Keratinocyte (primary cell): ENCODE data around the gene LMTK2. TPM values are rescaled to one million over a fixed set of nuclear protein-coding genes. Genes with fewer than 3 reads are reported as not detected.

Experiments used
- DNase-seq: peaks from one replicate; pipeline ENCODE4 v3.0.0-alpha.2; 2011; ENCODE audit warnings: low read depth, missing footprints, low spot score
- FAIRE-seq: peaks from 2 replicates; lab custom pipeline; 2011; peaks lifted over from hg19 to GRCh38; lab: Jason Lieb, UNC
- H2AFZ ChIP-seq: 2 replicates; pipeline ENCODE4 v1.6.0; 2012; ENCODE audit warnings: low read length, control low read depth, inconsistent platforms; ENCODE audit not compliant: control insufficient read depth
- H3K27ac ChIP-seq: 2 replicates; pipeline ENCODE4 v1.5.1; 2011; ENCODE audit warnings: low read length; ENCODE audit not compliant: control insufficient read depth, insufficient read depth
- H3K27me3 ChIP-seq: 3 replicates; pipeline ENCODE4 v1.6.0; 2011; ENCODE audit warnings: low read length; ENCODE audit not compliant: control insufficient read depth, insufficient read depth; ENCODE audit errors: extremely low read depth
- H3K36me3 ChIP-seq, 2 experiments: 2 replicates in 1 of 2; 3 replicates in 1 of 2; pipeline ENCODE4 v1.5.1; 2011; ENCODE audit warnings: low read length in 2 of 2, mild to moderate bottlenecking in 1 of 2; ENCODE audit not compliant: control insufficient read depth in 2 of 2, insufficient read depth in 2 of 2; ENCODE audit errors: extremely low read depth in 1 of 2
- H3K4me1 ChIP-seq: 3 replicates; pipeline ENCODE4 v1.5.1; 2011; ENCODE audit warnings: low read length; ENCODE audit not compliant: control insufficient read depth, insufficient read depth; ENCODE audit errors: extremely low read depth
- H3K4me2 ChIP-seq: 3 replicates; pipeline ENCODE4 v1.6.0; 2011; ENCODE audit warnings: low read depth, low read length; ENCODE audit not compliant: control insufficient read depth, insufficient read depth; ENCODE audit errors: extremely low read depth
- H3K4me3 ChIP-seq, 3 experiments: fragments of 200-600 bp in 1 of 3; sonication (generic) in 1 of 3; 2 replicates in 2 of 3; 3 replicates in 1 of 3; pipeline ENCODE4 v1.5.1; 2011 to 2016; ENCODE audit warnings: low read length in 3 of 3, mild to moderate bottlenecking in 3 of 3, control low read depth in 2 of 3, inconsistent platforms in 1 of 3, low read depth in 1 of 3, mixed read lengths in 1 of 3, mixed run types in 1 of 3, moderate library complexity in 1 of 3; ENCODE audit not compliant: control insufficient read depth in 2 of 3, insufficient read depth in 2 of 3; ENCODE audit errors: extremely low read depth in 1 of 3
- H3K79me2 ChIP-seq: 2 replicates; pipeline ENCODE4 v1.6.0; 2012; ENCODE audit warnings: low read length; ENCODE audit not compliant: control insufficient read depth, insufficient read depth
- H3K9ac ChIP-seq: 3 replicates; pipeline ENCODE4 v1.6.0; 2011; ENCODE audit warnings: low read length; ENCODE audit not compliant: control insufficient read depth, insufficient read depth; ENCODE audit errors: extremely low read depth
- H3K9me1 ChIP-seq: 3 replicates; pipeline ENCODE4 v1.6.0; 2011; ENCODE audit warnings: low read length; ENCODE audit not compliant: control insufficient read depth, insufficient read depth; ENCODE audit errors: extremely low read depth
- H3K9me3 ChIP-seq: 2 replicates; pipeline ENCODE4 v1.5.1; 2012; ENCODE audit warnings: low read depth, low read length; ENCODE audit not compliant: control insufficient read depth
- H4K20me1 ChIP-seq: 3 replicates; pipeline ENCODE4 v1.6.0; 2011; ENCODE audit warnings: low read length; ENCODE audit not compliant: control insufficient read depth, insufficient read depth; ENCODE audit errors: extremely low read depth
- EZH2 ChIP-seq: IDR thresholded peaks from one replicate; pipeline ENCODE4 v1.6.1; 2012; ENCODE audit warnings: inconsistent platforms, mild to moderate bottlenecking, low read length, moderate library complexity
- dilution Hi-C: fragments of 300-500 bp; cut with MboI; formaldehyde crosslinking; loops from one replicate; pipeline ENCODE4 v1.7.0; 2020; ENCODE audit warnings: low sequenced_read_pairs; ENCODE audit not compliant: extremely low pct_ligation_motif_present
- polyA plus RNA-seq, 5 experiments: library from polyadenylated mRNA; depleted of rRNA in 3 of 5; stranded (reverse) in 3 of 5; stranded (forward) in 1 of 5; unstranded in 1 of 5; fragments of >200 nt; gene quantifications; 1 replicate in 1 of 5; 2 replicates in 3 of 5; 3 replicates in 1 of 5; pipeline versions ENCODE4 v1.2.1 to v1.2.3, GENCODE V29; 2011 to 2012; ENCODE audit warnings: missing spikeins in 2 of 5, low read depth in 1 of 5, low replicate concordance in 1 of 5
- TF ChIP-seq, protein P1 (sequence below), 3 experiments: IDR thresholded peaks in 1 of 3; conservative IDR thresholded peaks in 1 of 3; optimal IDR thresholded peaks in 1 of 3; 2 replicates in 2 of 3; 3 replicates in 1 of 3; pipeline versions ENCODE3 to v1.5.1; 2011; ENCODE audit warnings: low read length in 3 of 3, mild to moderate bottlenecking in 3 of 3, moderate library complexity in 2 of 3, control low read depth in 1 of 3, inconsistent platforms in 1 of 3; ENCODE audit not compliant: insufficient read depth in 2 of 3; ENCODE audit errors: extremely low read depth in 1 of 3

Gene LMTK2
- polyA plus RNA-seq, 1 donor (not counting 4 experiments of a cell fraction or from before 2014, with no cell fraction given) = 6.6 TPM

GRCh38 chr7:98231493-98232262 is 125.0 kb downstream of the LMTK2 start:
- H3K9me3 ChIP-seq = no peaks in the 10 kb centered on the region
- no peaks in the 10 kb centered on the region for H3K9me1 ChIP-seq
- dilution Hi-C loops = no loop called here
- no peaks in the 10 kb centered on the region for H3K4me1 ChIP-seq
- H3K9ac ChIP-seq = no peak overlapping the region
- FAIRE-seq (no peak), DNase-seq (no peak)
- no peaks in the 10 kb centered on the region for H3K79me2 ChIP-seq
- H3K4me3 ChIP-seq = no peak overlapping the region
- no peak overlapping the region for H3K4me2 ChIP-seq
- no peaks in the 10 kb centered on the region for H3K36me3 ChIP-seq
- H3K27me3 ChIP-seq = no peaks in the 10 kb centered on the region
- no peak for TF ChIP-seq EZH2
- TF ChIP-seq, protein P1, sequence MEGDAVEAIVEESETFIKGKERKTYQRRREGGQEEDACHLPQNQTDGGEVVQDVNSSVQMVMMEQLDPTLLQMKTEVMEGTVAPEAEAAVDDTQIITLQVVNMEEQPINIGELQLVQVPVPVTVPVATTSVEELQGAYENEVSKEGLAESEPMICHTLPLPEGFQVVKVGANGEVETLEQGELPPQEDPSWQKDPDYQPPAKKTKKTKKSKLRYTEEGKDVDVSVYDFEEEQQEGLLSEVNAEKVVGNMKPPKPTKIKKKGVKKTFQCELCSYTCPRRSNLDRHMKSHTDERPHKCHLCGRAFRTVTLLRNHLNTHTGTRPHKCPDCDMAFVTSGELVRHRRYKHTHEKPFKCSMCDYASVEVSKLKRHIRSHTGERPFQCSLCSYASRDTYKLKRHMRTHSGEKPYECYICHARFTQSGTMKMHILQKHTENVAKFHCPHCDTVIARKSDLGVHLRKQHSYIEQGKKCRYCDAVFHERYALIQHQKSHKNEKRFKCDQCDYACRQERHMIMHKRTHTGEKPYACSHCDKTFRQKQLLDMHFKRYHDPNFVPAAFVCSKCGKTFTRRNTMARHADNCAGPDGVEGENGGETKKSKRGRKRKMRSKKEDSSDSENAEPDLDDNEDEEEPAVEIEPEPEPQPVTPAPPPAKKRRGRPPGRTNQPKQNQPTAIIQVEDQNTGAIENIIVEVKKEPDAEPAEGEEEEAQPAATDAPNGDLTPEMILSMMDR (optimal IDR thresholded peaks at IDR 0.05 in 1 of 3, IDR thresholded peaks at IDR 0.05 in 1 of 3, conservative IDR thresholded peaks at IDR 0.05 in 1 of 3; ENCODE audit: extremely low read depth in 1 of 3, insufficient read depth in 2 of 3, low read length in 3 of 3) = no peak
- no peak overlapping the region for H3K27ac ChIP-seq
- no peak overlapping the region for H2AFZ ChIP-seq
- no peaks in the 10 kb centered on the region for H4K20me1 ChIP-seq

- dilution Hi-C loops = no loop called here
- no peak for TF ChIP-seq EZH2
- TF ChIP-seq, protein P1 (optimal IDR thresholded peaks at IDR 0.05 in 1 of 3, IDR thresholded peaks at IDR 0.05 in 1 of 3, conservative IDR thresholded peaks at IDR 0.05 in 1 of 3; ENCODE audit: extremely low read depth in 1 of 3, insufficient read depth in 2 of 3, low read length in 3 of 3) = no peak
These were observed 125.6 kb downstream of the LMTK2 start for GRCh38 chr7:98232263-98232585.

More at GRCh38 chr7:98232263-98232585, 125.6 kb downstream of the LMTK2 start:
- no peak for FAIRE-seq
- H3K27me3 ChIP-seq = no peaks in the 10 kb centered on the region
- no peaks in the 10 kb centered on the region for H3K36me3 ChIP-seq
- no peaks in the 10 kb centered on the region for H3K9me1 ChIP-seq
- DNase-seq = no peak
- no peaks in the 10 kb centered on the region for H3K9me3 ChIP-seq
- no peak overlapping the region for H3K4me2 ChIP-seq
- no peak overlapping the region for H2AFZ ChIP-seq
- H3K4me1 ChIP-seq = no peaks in the 10 kb centered on the region
- no peaks in the 10 kb centered on the region for H3K79me2 ChIP-seq
- no peaks in the 10 kb centered on the region for H4K20me1 ChIP-seq
- no peak overlapping the region for H3K4me3 ChIP-seq
- H3K9ac ChIP-seq = no peak overlapping the region
- H3K27ac ChIP-seq = no peak overlapping the region
